Gastrocnemius medialis (tissue), 4 donors: ENCODE data around the gene PHC2.

Experiments
- CTCF ChIP-seq, 5 experiments: fragments of 450-650 bp in 3 of 5; fragments of 200-600 bp in 2 of 5; sonication (generic) in 2 of 5; IDR thresholded peaks in 4 of 5; conservative IDR thresholded peaks in 1 of 5; 1 replicate in 4 of 5; 2 replicates in 1 of 5; pipeline ENCODE4 v1.5.1; 2016 to 2019; ENCODE audit warnings: antibody characterized with exemption in 5 of 5, mild to moderate bottlenecking in 3 of 5, moderate library complexity in 3 of 5
- POLR2A ChIP-seq, 2 donors: fragments of 450-650 bp; IDR thresholded peaks; one replicate each; pipeline ENCODE4 v1.6.1; 2017; ENCODE audit warnings: antibody characterized with exemption in 2 of 2, mild to moderate bottlenecking in 2 of 2, moderate library complexity in 2 of 2

GRCh38 chr1:33390542-33390941 is 40.4 kb downstream of the PHC2 start:
- TF ChIP-seq CTCF (IDR thresholded peaks at IDR 0.05 in 4 of 5, conservative IDR thresholded peaks at IDR 0.05 in 1 of 5) (no peak), POLR2A (IDR thresholded peaks at IDR 0.05) (no peak)
